Progenitor cell of endocrine pancreas (in vitro differentiated cells): ENCODE data around the gene STXBP5. TPM values are rescaled to one million over a fixed set of nuclear protein-coding genes. Genes with fewer than 3 reads are reported as not detected.

Experiments used
- DNase-seq: peaks from one replicate; pipeline ENCODE4 v3.0.0; 2021; ENCODE audit warnings: low spot score; ENCODE audit not compliant: unreplicated experiment
- H3K27ac Mint-ChIP-seq: 2 replicates; pipeline ENCODE4 v1.8.0; 2021; ENCODE audit warnings: mild to moderate bottlenecking, moderate library complexity, mixed read lengths
- H3K27me3 Mint-ChIP-seq: 2 replicates; pipeline ENCODE4 v1.8.0; 2021; ENCODE audit warnings: mixed read lengths
- H3K36me3 Mint-ChIP-seq: 2 replicates; pipeline ENCODE4 v1.8.0; 2022; ENCODE audit warnings: mixed read lengths; ENCODE audit not compliant: insufficient read depth
- H3K4me1 Mint-ChIP-seq: 2 replicates; pipeline ENCODE4 v1.8.0; 2021; ENCODE audit warnings: low read depth, mixed read lengths
- H3K4me3 Mint-ChIP-seq: 2 replicates; pipeline ENCODE4 v1.8.0; 2021; ENCODE audit warnings: low read depth, mild to moderate bottlenecking, moderate library complexity, mixed read lengths
- H3K9me3 Mint-ChIP-seq: 2 replicates; pipeline ENCODE4 v1.8.0; 2021; ENCODE audit warnings: low read depth, mixed read lengths
- total RNA-seq: library from RNA; stranded (reverse); gene quantifications from 2 replicates; pipeline ENCODE4 v1.2.1, GENCODE V29; 2021
- TF ChIP-seq, protein P1 (sequence below): fragments of 200-600 bp; sonication (generic); IDR thresholded peaks from one replicate; pipeline ENCODE4 v1.5.0; 2021; ENCODE audit warnings: antibody characterized with exemption, mild to moderate bottlenecking; ENCODE audit not compliant: unreplicated experiment

STXBP5 gene
- total RNA-seq, 1 donor from 2014 or later, result 43.0 TPM

- peaks cover 3% of the 10 kb centered on the region for H3K27me3 Mint-ChIP-seq
- no peaks in the 10 kb centered on the region for H3K36me3 Mint-ChIP-seq
- no peak overlapping the region for H3K4me3 Mint-ChIP-seq
- DNase-seq, result no peak
- TF ChIP-seq, protein P1, sequence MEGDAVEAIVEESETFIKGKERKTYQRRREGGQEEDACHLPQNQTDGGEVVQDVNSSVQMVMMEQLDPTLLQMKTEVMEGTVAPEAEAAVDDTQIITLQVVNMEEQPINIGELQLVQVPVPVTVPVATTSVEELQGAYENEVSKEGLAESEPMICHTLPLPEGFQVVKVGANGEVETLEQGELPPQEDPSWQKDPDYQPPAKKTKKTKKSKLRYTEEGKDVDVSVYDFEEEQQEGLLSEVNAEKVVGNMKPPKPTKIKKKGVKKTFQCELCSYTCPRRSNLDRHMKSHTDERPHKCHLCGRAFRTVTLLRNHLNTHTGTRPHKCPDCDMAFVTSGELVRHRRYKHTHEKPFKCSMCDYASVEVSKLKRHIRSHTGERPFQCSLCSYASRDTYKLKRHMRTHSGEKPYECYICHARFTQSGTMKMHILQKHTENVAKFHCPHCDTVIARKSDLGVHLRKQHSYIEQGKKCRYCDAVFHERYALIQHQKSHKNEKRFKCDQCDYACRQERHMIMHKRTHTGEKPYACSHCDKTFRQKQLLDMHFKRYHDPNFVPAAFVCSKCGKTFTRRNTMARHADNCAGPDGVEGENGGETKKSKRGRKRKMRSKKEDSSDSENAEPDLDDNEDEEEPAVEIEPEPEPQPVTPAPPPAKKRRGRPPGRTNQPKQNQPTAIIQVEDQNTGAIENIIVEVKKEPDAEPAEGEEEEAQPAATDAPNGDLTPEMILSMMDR, result no peak
- no peak overlapping the region for H3K27ac Mint-ChIP-seq
- H3K4me1 Mint-ChIP-seq, result peaks cover 14% of the 10 kb centered on the region
- peaks cover 4% of the 10 kb centered on the region for H3K9me3 Mint-ChIP-seq
Observed at GRCh38 chr6:147429794-147430193, 225.6 kb downstream of the STXBP5 start.

DNA sequence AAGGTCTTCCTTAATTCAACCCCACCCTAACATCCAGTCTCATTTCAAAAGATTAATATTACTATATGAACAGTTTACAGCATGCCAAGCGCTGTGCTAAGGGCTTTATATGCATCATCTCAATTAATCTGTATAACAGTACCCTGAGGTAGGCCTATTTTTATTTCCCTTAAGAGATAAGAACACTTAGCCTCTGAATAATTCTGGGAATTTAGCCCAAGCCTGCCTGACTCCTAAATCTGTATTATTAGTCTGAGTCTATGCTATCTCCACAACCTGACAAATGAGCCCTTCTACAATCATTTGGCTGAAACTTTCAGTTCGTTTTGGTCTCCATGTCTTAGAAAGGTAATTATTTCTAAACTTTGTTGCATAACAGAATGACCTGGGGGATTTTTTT, 226.6 kb downstream of the STXBP5 start:
- Mint-ChIP-seq H3K4me3 (no peak overlapping the region), H3K4me1 (peaks cover 14% of the 10 kb centered on the region), H3K27me3 (peaks cover 10% of the 10 kb centered on the region)

GRCh38 chr6:147434076-147434475, 229.9 kb downstream of the STXBP5 start:
- Mint-ChIP-seq H3K27me3 (peaks cover 15% of the 10 kb centered on the region), H3K27ac (no peak overlapping the region), H3K4me1 (peaks cover 7% of the 10 kb centered on the region), H3K4me3 (no peak overlapping the region), H3K36me3 (no peaks in the 10 kb centered on the region), H3K9me3 (no peaks in the 10 kb centered on the region)
- DNase-seq, result no peak
- TF ChIP-seq, protein P1, result no peak

More for the DNA sequence above, 226.6 kb downstream of the STXBP5 start:
- DNase-seq, result no peak
- no peaks in the 10 kb centered on the region for H3K36me3 Mint-ChIP-seq
- no peaks in the 10 kb centered on the region for H3K9me3 Mint-ChIP-seq
- TF ChIP-seq, protein P1, result no peak
- no peak overlapping the region for H3K27ac Mint-ChIP-seq

DNA sequence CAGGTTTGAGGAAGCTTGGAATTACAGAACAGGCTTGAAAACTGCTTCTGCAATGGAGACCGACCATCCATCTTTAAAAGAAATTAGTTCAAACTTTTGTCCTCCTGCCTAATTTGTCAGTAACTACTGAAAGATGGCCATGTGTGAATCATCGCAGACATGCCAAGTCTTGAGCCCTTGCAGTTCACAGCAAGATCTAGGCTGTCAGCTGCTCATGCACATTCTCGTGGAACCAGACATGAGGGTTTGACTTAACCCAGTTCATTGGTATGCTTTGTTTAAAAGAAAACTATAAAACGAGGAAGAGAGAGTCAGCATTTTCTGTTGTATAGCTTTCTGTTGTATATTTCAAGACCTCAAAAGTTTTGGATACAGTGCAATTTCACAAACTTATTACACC, 230.3 kb downstream of the STXBP5 start:
- no peak overlapping the region for H3K4me3 Mint-ChIP-seq
- no peaks in the 10 kb centered on the region for H3K9me3 Mint-ChIP-seq
- no peak for DNase-seq
- TF ChIP-seq, protein P1, result no peak
- H3K4me1 Mint-ChIP-seq, result peaks cover 7% of the 10 kb centered on the region
- no peak overlapping the region for H3K27ac Mint-ChIP-seq
- H3K36me3 Mint-ChIP-seq, result no peaks in the 10 kb centered on the region
- H3K27me3 Mint-ChIP-seq, result peaks cover 15% of the 10 kb centered on the region

GRCh38 chr6:147437615-147438014, 233.4 kb downstream of the STXBP5 start:
- no peak for DNase-seq
- no peak overlapping the region for H3K27ac Mint-ChIP-seq
- H3K4me1 Mint-ChIP-seq, result no peaks in the 10 kb centered on the region
- no peaks in the 10 kb centered on the region for H3K36me3 Mint-ChIP-seq
- H3K27me3 Mint-ChIP-seq, result peaks cover 15% of the 10 kb centered on the region
- TF ChIP-seq, protein P1, result no peak
- H3K4me3 Mint-ChIP-seq, result no peak overlapping the region
- H3K9me3 Mint-ChIP-seq, result no peaks in the 10 kb centered on the region
